T-helper 2 cell treated with Interferon-gamma antibody and Interleukin-4, amounts not matched to agents 100 ng/mL and 5 ng/mL, for 36 hours (primary cell): Measurements from ENCODE around the gene MAPK8IP3. TPM values are rescaled to one million over a fixed set of nuclear protein-coding genes. Genes with fewer than 3 reads are reported as not detected.

Source experiments
- intact Hi-C: fragments of 100-400 bp; cut with micrococcal nuclease; formaldehyde crosslinking; loops from one replicate; pipeline ENCODE4 v1.15.1; 2023
- total RNA-seq: library from RNA; stranded (reverse); gene quantifications from 2 replicates; pipeline ENCODE4 v1.2.3, GENCODE V29; 2022

MAPK8IP3 gene
- total RNA-seq, 1 donor from 2014 or later: 89.1 TPM

DNA sequence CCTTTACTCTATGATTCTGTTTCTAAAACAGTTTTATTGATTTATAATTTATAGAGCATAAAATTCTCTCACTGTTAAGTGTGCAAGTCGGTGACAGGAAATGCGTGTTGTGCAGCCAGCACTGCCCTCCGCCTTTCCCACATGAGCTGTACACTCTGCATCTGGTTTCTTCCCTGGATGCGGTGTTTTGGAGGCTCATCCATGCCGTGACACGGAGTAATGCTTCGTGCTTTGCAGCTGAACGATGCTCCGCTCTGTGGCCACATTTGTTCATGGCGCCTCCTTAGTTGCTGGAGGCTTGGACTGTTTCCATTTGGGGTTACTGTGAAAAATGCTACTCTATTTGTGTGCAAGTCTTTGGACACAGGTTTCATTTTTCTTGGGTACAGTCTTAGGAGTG is 94.7 kb downstream of the MAPK8IP3 start:
- intact Hi-C loops: no loop called here

DNA sequence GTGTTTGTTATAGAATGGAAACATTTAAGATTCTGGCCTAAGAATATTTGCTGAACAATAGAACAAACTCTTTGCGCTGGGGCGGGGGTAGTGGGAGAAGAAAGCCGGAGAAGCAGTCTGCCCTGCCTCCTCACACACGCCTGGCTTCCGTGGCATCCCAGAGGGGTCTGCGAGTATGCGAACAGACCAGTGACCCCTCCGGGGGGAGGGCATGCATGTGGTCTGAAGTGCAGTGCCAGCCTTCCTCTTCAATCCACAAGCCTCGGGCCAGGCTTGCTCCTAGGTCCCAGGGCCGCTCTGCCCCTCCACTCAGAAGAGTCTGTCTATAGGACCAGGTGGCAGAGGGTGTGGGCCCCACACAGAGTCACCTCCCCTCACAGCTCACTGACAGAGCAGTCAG is 101.6 kb downstream of the MAPK8IP3 start:
- intact Hi-C loops: no loop called here

- intact Hi-C loops: no loop called here
These were observed 102.7 kb downstream of the MAPK8IP3 start for GRCh38 chr16:1808691-1809090.

- intact Hi-C loops: no loop called here
These were observed 103.3 kb downstream of the MAPK8IP3 start for GRCh38 chr16:1809281-1809801.

GRCh38 chr16:1810106-1810505 is 104.1 kb downstream of the MAPK8IP3 start:
- intact Hi-C loops: no loop called here

DNA sequence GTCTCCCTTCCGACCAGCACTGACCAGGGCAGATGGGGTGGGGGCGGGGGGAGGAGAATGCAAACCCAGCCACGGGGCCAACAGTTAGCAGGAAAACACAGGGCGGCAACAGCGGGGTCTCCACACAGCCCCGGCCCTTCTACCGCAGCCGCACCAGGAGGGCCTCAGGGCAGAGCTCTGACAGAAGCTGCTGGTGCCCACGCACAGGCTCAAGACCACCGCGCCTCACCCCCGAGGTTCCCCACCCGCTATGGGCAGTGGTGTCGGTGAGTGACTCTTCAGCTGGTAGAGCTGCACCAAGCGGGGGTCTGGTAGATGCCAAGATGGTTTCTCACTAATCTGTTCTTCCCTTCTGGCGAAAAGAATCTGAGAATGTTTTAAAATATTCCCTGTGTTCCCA is 104.5 kb downstream of the MAPK8IP3 start:
- intact Hi-C loops: no loop called here

GRCh38 chr16:1812732-1813163 is 106.8 kb downstream of the MAPK8IP3 start:
- intact Hi-C loops: no loop called here

GRCh38 chr16:1815461-1815860 is 109.5 kb downstream of the MAPK8IP3 start:
- intact Hi-C loops: no loop called here

DNA sequence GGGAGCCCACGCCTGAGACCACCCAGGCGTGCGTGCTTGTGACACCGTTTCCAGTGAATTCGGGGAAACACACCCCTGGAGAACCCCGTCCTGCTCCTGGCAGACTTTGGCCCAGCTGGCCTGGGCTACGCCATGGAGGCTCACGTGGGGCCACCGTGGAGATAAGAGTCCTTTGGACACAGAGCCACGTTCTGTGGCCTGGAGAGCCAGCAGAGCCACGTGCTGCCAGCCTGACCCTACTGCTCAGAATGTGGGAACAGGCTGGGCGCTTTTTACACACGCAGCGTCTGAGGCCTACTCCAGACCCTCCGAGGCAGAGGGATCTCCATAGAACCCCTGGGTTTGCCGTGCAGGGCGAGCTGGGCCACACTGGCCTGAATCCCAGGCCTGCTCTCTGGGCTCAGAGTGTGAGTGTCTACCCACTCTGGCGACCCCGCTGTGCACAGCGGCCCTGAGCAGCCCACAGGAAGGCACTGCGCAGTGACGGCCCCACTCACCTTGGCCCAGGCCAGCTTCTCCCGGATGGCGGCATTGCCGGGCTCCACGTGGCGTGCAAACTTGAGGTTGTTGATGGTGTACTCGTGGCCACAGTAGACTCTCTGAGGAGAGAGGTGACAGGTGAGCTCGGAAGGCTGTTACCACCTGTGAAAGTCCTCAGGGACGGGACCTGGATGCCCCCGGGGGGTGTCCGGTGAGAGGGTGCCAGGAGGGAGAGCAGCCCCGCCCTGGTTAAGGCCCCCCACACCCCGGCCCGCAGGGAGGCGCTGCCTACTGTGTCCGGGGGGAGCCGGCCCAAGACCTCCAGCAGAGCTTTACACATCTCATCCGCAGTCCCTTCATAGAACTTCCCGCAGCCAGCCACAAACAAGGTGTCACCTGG is 110.6 kb downstream of the MAPK8IP3 start:
- intact Hi-C loops: no loop called here

DNA sequence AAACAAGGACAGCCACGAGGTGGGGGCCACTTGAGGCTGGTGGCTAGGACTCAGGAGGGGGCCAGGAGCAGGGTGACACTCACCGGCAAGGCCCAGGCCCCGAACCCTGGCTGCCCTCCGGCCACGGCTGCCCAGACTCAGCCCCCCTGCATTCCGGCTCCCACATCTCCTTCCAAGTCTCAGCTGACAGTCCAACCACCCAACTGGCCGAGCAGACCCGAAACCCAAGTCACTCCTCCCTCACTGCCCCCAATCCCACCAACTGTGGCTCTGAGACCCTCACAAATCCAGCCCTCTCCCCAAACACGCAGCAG is 111.2 kb downstream of the MAPK8IP3 start:
- intact Hi-C loops: no loop called here

GRCh38 chr16:1817716-1818115 is 111.7 kb downstream of the MAPK8IP3 start:
- intact Hi-C loops: no loop called here

DNA sequence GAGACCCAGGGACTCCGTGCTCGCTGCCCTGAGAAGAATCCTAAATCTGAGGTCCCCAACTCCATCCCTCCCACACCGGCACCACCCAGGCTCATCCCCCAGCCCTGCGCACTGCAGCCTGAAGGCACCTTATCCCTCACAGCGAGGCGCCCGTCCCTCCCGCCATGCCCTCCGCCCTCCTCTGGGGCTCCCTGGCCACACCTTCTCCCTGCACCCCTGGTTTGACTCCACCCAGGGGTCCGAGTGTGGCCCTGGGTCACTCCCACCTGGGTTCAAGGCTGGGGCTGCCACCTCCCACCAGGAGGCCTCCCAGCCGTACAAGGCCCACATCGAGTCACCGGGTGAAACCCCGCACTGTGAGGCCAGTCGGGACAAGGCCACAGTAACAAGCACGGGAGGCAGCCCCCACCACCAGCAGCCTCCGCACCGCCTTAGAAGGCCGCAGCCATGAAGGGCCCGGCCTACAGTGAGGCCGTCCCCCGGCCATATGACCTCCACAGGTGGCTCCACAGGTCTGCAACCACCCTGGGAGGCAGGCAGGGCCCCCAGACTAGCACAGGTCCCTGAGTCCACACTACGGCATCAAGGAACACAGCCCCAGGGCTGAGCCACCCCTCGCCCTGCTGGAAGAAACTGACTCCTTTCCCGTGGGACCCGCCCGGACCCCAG is 112.3 kb downstream of the MAPK8IP3 start:
- intact Hi-C loops: no loop called here

- intact Hi-C loops: no loop called here
These were observed 113.0 kb downstream of the MAPK8IP3 start for GRCh38 chr16:1818873-1819525.

GRCh38 chr16:1819611-1820010 is 113.6 kb downstream of the MAPK8IP3 start:
- intact Hi-C loops: no loop called here

Other genes with a start within 250 kb of the MAPK8IP3 start
- gene CLCN7, start 231.2 kb upstream of the MAPK8IP3 start, total RNA-seq: 51.9 and 53.9 TPM in 2 replicates
- not detected in 2 replicates for gene PTX4, start 217.3 kb upstream of the MAPK8IP3 start, total RNA-seq
- 61.4 and 61.9 TPM in 2 replicates for gene TELO2, start 212.8 kb upstream of the MAPK8IP3 start, total RNA-seq
- 39.4 and 40.3 TPM in 2 replicates for gene TMEM204, start 172.5 kb upstream of the MAPK8IP3 start, total RNA-seq
- 7.4 and 8.3 TPM in 2 replicates for gene IFT140, start 94.1 kb upstream of the MAPK8IP3 start, total RNA-seq
- 26.4 and 29.4 TPM in 2 replicates for gene CRAMP1, start 93.8 kb upstream of the MAPK8IP3 start, total RNA-seq
- gene JPT2, start 27.9 kb upstream of the MAPK8IP3 start, total RNA-seq: 73.3 and 73.5 TPM in 2 replicates
- gene NME3, start 65.3 kb downstream of the MAPK8IP3 start, total RNA-seq: 33.3 and 34.3 TPM in 2 replicates
- 29.2 and 34.1 TPM in 2 replicates for gene EME2, start 66.6 kb downstream of the MAPK8IP3 start, total RNA-seq
- 121 and 131 TPM in 2 replicates for gene MRPS34, start 66.9 kb downstream of the MAPK8IP3 start, total RNA-seq
- gene SPSB3, start 76.4 kb downstream of the MAPK8IP3 start, total RNA-seq: 29.5 and 32.7 TPM in 2 replicates
- gene NUBP2, start 76.8 kb downstream of the MAPK8IP3 start, total RNA-seq: 55.1 and 55.6 TPM in 2 replicates
- gene IGFALS, start 87.5 kb downstream of the MAPK8IP3 start, total RNA-seq: 0.11 TPM in 1 of 2 replicates, not detected in the other
- gene HAGH, start 120.6 kb downstream of the MAPK8IP3 start, total RNA-seq: 43.4 and 46.1 TPM in 2 replicates
- gene FAHD1, start 121.0 kb downstream of the MAPK8IP3 start, total RNA-seq: 10.5 and 11.6 TPM in 2 replicates
- not detected in 2 replicates for gene MEIOB, start 166.0 kb downstream of the MAPK8IP3 start, total RNA-seq
- gene HS3ST6, start 212.2 kb downstream of the MAPK8IP3 start, total RNA-seq: not detected in 2 replicates
- gene MSRB1, start 237.0 kb downstream of the MAPK8IP3 start, total RNA-seq: 14.0 and 14.1 TPM in 2 replicates
- gene RPL3L, start 248.5 kb downstream of the MAPK8IP3 start, total RNA-seq: not detected in 2 replicates